Inflammatory macrophage treated with lipopolysaccharide for 4 hours (primary cell): ENCODE measurements around the gene KIAA0232.

Source experiments
- DNase-seq: peaks from one replicate; pipeline ENCODE4 v3.0.0-alpha.2; 2020

The KIAA0232 gene

DNA sequence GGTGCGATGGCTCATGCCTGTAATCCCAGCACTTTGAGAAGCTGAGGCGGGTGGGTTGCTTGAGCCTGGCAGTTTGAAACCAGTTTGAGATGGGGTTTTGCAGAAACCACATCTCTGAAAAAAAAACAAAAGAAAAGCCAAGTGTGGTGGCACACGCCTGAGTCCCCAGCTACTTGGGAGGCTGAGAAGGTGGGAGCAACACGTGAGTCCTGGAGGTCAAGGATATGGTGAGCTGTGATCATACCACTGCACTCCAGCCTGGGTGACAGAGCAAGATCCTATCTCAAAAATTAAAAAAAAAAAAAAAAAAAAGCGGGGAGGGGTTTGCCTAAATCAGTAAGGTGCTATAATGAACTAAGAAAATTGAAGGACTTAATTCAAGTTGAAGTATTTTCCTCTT is 68.9 kb downstream of the KIAA0232 start:
- DNase-seq = no peak

DNA sequence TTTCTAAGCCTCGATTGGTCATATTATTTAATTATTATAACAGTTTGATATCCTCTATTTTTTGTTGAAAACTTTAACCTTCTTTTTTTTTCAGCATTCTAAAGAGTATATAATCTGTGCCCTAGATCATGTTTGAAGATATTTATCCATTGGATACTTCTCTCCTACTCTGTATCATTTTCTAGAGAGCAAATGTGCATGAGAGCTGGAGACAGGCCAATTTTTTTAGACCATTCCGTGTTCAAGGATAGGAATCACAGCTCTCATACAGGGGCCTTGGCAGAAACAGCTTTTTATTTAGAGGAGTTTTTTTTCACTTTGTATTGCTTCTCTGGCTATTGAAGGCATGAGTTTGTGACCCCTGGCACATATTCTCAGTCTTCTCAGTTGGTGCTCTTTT is 69.4 kb downstream of the KIAA0232 start:
- DNase-seq = no peak

DNA sequence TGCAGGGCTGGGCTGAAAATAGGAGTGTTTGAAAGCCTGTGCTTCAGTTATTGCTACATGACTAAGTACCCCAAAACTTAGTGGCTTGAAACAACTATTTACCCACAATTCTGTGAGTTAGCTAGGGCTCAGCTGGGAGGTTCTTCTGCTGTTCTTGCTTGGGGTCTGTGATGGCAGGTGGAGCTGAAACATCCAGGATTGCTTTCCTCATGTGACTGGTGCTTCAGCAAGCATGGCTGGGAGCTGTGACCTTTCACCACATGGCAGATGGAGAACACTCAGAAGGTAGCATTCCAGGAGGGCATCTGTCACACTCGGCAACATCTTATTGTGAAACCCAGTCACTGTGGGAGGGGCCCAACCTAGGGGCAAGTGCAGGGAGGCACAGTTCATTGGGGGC is 70.1 kb downstream of the KIAA0232 start:
- DNase-seq = no peak

DNA sequence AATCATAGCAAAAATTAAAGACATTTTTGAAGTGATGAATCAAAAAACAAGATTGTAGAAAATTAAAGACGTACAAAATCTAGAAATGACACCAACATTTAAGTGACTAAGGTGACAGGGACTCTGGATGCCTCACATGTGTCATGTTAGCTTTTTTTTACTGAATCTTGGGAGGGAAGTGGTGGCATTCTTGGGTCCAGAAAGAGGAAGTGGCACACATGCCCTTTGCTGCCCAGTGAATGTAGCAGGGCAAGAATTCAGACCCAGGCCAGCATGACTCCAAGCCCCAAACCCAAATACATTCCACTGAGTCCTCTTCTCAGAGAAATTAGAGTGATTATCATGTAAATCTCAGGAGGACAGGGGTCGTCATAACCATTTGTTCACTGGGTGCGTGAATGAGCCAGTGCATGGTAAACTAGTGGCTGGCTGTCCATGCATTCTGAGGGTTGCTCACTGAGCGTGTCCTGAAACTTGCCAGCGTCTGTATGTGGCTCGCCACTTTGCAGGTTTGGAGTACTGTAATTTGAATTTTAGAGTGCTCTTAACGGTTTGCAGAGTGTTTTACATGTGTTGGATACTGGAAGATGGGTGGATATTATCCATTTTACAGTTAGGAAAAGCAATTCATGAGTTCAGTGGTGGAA is 71.7 kb downstream of the KIAA0232 start:
- peak; percentile 67 for DNase-seq

DNA sequence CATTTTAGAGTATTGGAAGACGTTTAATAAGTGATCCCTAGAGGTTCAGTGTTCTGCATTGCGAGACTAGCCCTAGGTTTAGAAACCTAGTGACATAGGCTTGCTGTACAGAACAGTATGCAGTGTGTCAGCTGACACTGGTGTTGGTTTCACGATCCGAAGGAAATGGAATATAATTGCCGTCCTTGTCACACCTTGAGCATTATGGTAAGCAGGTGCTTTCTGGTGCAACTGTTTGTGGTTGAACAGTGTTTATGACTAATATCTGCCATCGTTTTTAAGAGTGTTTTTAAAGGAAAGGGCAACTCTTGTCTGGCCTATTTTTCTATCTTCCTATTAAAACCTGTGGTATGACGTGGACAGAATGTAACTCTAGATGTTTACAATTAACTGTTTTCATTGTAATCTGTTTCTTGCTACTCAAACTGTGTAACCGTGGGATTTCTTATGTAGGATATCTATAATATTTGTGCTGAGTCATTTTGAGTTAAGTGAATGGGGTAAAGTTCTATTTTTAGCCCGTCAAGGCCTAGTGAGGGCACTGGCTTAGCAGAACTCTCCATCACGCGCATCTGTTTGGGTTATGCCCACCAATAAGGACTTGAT is 73.3 kb downstream of the KIAA0232 start:
- DNase-seq = peak; percentile 57

DNA sequence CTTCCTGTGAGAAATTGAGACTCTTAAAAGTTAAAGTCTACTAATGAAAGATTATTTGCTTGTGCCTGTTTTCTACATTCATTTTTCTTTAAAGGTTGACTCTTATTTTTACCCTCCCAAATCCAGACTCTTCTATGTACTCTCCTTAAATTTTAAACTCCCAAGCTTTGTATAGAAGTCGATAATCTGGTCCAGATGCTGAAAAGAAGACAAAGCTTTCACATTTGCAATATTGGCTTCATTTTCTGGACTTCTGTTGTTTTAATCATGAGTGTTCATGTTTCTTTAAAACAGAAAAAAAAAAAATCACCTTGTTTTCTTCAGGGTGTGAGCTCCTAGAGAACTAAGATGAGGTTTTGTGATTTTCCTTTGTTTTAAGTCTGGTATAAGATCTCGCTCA is 73.9 kb downstream of the KIAA0232 start:
- DNase-seq = no peak

DNA sequence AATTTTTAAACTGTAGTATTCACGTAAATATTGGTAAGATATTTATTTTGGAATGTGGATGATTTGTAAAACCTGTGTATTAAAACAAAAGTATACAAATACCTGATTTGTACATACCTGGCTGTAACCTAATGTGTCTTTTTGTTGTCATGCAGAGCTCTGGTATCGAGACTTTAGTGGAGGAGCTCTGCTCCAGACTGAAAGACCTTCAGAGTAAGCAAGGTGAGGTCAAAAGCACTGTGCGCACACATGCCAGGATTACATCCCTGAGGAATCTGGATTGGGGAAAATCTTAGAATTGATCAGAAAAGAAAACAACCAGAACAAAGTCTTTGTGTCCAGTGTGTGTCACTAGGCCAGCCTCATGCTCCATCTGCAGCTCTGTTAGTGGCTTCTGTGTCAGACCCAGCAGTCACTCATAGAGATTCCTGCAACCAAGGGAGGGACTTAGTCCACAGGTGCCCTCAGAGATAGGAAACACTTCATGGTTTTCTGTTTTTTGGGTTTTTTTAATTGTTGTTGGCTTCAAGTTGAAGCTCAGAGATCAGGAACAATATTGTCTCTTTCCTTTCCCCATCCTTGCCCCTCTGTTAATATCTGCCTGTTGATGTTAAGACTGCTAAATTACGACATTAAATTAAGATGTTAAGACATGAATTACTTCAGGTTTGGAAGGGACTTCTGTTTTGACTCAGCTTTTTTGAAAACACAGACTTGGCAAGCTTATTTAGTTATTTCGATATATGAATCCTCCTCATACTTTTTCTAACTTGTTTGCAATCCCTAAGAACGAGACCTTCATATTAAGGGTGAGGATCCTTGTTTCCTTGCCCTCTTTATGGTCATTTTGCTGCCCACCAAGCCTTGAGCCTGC is 74.7 kb downstream of the KIAA0232 start:
- DNase-seq = no peak

DNA sequence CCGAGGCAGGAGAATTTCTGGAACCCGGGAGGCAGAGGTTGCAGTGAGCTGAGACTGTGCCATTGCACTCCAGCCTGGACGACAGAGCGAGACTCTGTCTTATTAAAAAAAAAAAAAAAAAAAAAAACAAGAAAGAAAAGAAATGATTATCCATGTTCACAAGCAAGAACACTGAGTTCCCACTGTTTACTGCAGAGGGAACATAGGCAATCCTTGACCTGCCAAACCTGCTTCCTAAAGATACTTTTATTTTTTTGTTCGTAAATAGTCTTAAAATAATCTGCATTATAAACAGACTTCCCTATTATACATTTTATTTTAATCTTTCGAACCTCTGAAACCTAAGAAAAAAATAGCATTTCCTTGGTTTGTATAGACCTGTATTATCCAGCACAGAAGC is 76.5 kb downstream of the KIAA0232 start:
- DNase-seq = no peak

DNA sequence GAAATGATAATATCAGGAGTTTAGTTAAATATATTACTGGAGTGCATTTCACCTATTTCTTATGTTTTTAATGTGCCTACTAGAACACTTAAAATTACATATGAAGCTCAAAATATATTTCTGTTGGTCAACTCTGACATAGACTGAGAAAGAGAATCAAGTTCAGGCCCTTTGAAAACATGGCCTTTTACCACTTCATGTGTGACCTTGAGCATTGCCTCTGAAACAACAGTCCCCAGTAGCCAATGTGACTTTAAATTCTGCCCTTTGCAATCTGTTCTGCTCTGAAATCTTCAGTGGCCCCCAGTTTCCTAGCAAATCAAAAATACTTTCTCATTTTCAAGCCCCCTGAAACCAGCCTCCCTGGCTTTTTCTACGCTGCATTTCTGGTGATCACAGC is 77.0 kb downstream of the KIAA0232 start:
- DNase-seq = no peak

DNA sequence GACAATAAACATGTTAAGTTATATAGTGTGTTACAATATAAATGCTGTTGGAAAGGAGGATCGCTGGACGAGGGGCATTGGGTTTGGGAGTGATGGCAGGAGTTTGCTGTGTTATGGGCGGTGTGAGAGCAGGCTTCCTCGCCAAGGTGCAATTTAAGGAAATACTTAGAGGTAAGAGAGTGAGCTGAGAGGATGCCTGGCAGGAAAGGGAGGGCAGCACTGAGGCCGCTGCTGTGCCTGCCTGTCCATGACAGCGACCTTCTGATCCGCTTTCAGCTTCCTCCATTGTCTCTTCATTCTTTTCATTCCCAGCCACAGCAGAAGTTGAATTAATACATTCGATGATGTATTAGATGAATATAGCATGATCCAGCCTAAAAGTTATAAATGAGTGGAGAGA is 85.9 kb downstream of the KIAA0232 start:
- DNase-seq = no peak

DNA sequence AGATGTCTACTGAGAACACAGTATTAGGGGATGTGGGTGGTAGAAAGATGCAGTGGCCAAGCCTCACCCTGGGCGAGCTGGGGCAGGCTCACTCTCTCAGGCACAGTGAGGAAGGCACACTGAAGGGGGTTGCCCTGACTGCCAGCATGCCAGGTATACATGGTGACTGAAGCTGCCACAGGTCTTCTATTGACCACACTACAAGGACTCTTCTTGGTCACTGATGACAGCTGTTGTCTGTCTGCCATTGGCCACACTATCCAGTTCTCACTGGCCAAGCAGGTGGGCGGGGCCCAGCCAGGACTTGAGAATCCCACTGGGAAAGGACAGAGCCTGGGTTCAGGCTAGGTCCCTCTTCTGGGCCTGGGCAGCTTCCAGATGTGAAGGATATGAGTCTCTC is 87.4 kb downstream of the KIAA0232 start:
- DNase-seq = no peak

DNA sequence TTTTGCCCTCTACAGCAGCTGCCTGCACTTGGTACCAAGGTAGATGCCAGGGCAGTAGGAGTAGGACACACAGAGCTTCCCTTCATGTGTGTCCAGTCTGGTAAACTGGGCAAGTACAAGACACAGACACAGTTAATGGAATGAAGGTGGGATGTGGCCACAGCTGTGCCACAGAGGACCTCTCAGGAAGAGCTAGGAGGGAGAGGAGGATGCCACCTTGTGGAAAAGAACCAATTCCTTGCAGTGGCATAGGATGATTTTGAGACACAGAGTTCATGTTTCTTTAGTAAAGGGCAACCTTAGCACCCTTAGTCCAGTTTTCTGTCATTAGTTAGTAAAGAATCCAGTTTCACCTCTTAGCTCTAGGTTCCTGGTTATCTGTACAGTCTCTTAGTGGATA is 90.8 kb downstream of the KIAA0232 start:
- no peak for DNase-seq

DNA sequence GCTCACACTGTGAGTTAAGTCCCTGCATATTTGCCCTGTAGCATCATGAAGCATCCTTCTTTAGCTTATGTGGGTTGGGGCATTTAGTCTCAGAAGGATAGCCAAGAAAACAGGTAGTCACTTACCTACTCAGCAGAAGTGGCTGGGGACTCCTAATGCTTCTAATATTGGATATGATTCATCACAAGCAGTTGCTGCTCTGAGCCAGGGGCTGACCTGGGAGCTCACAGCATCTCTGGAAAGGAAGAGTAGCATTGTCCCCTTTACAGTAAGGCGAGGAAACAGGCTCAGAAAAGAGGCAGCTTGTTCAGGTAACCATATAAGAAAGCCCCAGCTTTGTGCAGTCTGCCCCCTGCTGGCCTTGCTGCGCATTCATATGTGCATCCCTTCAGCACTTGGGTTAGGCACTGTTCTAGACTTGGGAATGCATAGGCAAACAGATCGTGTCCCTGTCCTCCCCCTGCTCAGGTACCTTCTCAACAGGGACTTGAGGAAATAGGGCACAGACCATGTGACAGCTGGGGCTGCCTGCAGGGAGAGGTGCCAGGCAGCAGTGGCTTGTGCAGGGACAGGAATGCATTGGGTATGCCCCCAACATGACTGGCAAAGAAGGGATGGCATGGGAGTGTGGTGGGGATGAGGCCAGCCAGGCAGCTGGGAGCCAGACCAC is 91.4 kb downstream of the KIAA0232 start:
- DNase-seq = peak; percentile 66

DNA sequence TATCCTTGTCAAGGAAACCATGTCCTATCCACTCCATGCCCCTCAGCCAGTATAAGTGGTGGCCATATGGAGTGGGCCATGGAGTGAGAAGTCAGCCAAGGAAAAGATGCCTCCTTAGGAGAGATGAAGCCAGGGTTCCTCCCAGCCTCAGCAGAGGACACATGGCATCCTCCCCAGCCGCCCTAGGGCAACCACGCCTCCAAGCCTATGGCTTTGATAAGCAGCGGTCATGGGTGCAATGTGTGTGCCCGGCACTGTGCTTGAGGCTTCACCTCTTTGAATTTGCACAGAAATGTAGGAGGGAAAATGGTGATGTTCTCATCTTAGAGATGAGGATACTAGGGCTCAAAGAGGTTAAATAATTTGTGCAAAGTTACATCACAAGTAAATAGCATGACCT is 92.5 kb downstream of the KIAA0232 start:
- DNase-seq = no peak

DNA sequence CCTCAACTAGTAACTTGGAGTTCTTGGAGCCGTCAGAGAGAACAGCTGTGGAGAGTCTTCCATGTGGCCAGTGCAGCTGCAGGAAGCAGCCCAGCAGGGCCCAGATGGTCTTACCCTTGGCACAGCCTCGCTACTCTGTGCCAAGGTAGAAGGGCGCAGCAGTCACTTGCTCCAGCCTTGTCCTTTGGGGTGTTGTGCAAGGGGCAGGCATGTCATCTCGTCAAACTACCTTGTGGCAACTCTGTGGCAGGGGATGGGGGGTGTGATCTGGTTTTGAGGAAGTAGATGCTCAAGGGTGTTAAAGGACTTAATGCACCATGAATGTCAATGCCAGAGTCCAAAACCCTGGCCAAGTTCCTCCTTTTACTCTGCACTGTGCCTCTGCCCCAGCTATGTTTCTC is 92.9 kb downstream of the KIAA0232 start:
- peak; percentile 85 for DNase-seq

DNA sequence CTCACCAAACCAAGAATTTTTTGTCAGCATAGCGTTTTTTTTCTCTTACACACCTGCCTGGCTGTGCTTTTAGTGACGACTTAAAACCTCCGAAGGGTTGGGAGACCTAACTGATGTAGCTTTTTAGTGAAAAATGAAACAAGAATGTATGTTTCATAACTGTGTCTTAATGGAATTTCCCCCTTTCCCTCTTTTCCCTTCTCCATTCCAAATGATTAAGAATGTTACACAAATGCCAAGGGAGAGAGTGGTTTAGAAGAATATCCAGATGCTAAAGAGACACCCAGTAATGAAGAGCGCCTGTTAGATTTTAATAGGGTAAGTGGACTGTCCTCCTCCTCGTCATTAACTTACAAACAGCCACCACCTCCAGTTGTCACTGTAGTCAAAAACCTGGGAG is 93.9 kb downstream of the KIAA0232 start:
- DNase-seq = no peak

DNA sequence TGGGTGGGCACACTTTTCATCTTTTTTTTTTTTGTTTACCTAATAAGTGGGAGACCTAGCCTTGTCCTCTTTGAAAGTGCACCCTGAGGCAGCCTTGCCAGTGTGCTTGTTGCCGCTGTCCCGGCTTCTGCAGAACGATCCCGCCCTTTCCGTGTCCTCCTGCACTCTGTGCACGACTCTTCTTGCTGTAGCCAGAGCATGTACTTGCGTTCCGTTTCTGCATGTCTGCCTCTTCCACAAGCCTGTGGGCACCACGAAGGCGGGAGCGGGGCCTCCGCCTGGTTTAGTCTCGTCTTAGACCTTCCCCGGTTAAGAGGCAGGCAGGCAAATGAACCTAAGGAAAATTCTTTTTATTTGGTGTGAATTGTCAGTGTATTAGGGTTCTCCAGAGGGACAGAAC is 94.5 kb downstream of the KIAA0232 start:
- DNase-seq = no peak

DNA sequence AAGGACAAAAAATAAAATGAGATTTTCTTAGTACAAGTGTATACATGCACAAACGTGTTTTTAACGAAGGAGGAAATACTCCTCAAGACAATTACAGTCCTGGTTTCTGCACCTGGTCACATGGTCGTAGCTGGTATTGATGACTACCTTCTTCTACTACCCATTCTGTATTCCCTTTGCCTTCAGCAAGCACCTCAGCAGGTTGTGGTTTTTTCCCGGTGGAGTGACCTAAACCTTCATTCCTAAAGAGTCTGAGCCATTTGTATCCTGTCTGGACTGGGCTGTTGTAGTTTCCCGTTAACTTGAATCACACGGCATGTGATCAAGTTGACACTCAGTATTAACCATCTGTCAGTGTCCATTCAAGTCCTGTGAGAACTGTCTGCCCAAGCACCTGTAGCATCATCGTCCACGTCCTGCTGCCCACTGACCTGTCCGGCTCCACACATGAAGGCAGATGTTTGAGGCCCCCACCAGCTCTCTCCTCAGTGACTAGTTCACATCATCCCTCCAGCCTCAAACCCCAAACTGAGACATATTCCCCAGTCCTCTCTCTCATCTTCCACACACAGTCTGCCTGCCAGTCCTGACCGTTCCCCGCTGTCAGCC is 96.0 kb downstream of the KIAA0232 start:
- no peak for DNase-seq

DNA sequence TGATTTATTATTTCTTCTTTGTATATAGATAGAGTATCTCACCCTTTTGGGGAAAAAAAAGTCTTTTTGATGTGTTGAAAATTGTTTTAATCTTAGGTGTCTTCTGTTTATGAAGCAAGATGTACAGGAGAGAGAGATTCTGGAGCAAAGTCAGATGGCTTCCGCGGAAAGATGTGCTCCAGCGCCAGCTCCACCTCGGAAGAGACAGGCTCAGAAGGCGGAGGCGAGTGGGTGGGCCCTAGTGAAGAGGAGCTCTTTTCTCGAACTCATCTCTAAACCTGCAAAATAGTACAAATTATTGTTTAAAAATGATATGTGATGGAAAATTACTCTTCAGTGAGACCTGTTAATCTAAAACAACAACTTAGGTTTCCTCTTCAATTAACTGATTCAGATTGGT is 98.2 kb downstream of the KIAA0232 start:
- DNase-seq = no peak

DNA sequence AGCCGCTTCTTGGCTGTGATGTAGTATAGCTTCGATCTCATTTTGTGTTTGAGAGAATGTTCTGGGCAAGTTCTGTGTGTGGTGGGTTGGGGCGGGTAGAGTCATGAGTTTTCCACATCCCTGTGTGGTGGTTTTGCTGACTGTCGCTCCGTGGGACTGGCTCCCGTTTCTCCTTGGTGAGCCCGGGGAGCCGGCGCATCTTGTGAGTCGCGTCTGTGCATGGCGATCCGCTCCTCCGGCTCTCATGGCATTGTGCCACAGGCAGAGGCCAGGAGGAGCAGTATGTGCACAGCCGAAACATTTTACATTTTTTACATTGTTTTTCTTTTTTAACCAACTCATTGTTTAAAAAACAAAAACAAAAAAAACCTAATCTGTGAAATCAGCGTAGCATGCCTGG is 99.4 kb downstream of the KIAA0232 start:
- no peak for DNase-seq

DNA sequence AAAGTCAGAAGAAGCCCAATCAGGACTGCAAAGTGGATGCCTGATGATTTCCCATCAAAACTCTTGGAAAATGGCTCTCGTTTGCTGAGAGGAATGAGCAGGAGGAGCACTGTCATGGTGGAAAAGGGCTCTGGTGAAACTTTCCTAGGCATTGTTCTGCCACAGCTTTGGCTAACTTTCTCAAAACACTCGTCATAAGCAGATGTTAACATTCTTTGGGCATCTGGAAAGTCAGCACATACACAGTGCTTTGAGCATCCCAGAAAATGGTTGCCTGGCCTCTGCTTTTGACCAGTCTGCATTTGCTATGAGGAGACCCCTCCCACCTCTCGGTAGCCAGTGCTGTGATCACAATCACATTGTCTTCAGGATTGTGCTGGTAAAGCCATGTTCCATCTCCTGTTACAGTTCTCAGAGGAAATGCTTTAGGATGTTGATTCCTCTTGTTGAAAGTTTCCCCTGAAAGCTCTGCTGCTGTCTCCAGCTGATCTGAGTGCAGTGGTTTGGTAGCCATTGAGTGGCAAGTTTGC is 101.9 kb downstream of the KIAA0232 start:
- no peak for DNase-seq

DNA sequence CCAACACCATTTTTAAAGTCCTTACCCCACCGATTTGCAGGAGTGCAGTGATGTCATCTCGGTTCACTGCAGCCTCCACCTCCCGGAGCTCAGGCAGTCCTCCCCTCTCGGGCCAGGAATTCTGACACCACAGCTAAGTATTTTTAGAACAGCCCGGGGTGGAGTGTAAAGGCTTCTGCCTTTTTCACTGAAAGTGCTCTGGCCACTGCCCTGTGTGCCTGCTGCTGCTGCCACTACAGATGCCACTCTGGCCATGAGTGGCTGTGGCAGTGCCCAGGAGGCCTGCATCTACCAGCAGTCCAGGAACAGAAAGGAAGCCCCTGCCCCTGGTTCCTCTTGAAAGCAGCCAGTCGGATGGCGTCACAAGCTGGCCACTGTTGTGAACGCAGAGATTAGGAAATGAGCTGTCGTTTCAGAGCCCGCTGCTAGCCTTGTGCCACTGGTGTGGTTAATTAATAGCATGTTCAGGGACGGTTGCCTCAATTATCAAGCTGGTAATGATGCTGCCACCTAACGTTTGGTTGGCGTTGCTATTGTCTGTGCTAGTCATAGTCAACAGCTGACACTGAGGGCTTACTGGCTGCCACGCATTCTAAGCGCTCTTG is 103.5 kb downstream of the KIAA0232 start:
- peak; percentile 88 for DNase-seq

DNA sequence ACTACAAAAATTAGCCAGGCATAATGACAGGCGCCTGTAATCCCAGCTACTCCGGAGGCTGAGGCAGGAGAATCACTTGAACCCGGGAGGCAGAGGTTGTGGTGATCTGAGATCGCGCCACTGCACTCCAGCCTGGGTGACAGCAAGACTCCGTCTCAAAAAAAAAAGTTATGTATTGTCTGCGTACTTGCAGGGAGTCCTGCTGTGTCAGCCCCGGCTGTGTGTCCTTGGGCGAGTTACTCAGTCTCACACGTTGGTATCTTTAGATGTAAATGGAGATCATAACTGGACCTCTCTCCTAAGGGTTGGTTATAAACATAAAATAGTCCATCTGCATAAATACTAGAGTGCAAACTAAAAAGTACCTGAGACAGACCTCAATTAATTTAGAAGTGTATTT is 104.4 kb downstream of the KIAA0232 start:
- DNase-seq = no peak
